Measurements from ENCODE around the gene NOL4L. TPM values are rescaled to one million over a fixed set of nuclear protein-coding genes. Genes with fewer than 3 reads are reported as not detected.
A peak's percentile ranks its signal among the peaks of the same experiment; 100 is the strongest.

The NOL4L gene
- polyA plus RNA-seq, 4 donors = 16.0 to 97.3 (median 24.0) TPM

- DNase-seq (peak; percentile 13 to 27), FAIRE-seq (no peak)
- Histone ChIP-seq H3K36me3 (ENCODE audit: control insufficient read depth in 3 of 3, insufficient read depth in 2 of 3, low read depth in 1 of 3, low read length in 3 of 3) (no peaks in the 10 kb centered on the region), H3K4me1 (ENCODE audit: control insufficient read depth in 3 of 3, insufficient read depth in 2 of 3, low read depth in 1 of 3, low read length in 2 of 3) (peaks cover 0 to 26% (median 2%) of the 10 kb centered on the region in 3 donors), H3K27me3 (ENCODE audit: control insufficient read depth in 3 of 3, insufficient read depth in 3 of 3, low read length in 3 of 3) (no peaks in the 10 kb centered on the region), H3K27ac (ENCODE audit: low read depth in 1 of 3, low read length in 2 of 3) (peak overlapping the region in 1 of 3 donors; percentile 42), H3K4me3 (ENCODE audit: low read depth in 1 of 3, low read length in 3 of 3) (no peak overlapping the region), H3K9me3 (ENCODE audit: control insufficient read depth in 2 of 2, insufficient read depth in 1 of 2, low read depth in 1 of 2, low read length in 1 of 2) (no peaks in the 10 kb centered on the region)
- 6 to 19% (median 7%) methylated on average over 24 to 26 of the region's 26 CpGs for WGBS, 3 donors
Observed at GRCh38 chr20:32626859-32627636, 41.9 kb upstream of the NOL4L start.

DNA sequence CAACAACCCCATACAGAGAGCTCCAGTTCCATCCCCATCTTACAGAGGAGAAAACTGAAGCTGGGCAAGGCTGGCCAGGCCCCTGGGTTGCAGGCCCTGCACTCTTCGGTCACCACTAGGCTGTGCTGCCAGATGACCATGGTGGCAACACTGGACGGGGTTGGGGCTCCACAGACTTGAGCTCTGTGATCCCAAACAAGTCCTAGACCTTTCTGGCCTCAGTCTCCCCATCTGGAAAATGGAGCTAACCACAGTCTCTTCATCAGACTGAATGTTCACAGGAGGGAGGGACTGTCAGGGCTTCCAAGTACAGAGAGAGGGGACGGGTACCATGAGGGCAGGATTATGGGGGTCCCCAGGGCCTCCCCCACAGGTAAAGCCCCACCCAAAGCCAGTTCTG is 41.3 kb upstream of the NOL4L start:
- DNase-seq (no peak), FAIRE-seq (no peak)
- no peak overlapping the region for H3K27ac ChIP-seq (ENCODE audit: low read depth in 1 of 3, low read length in 2 of 3)
- peaks cover 0 to 26% (median 2%) of the 10 kb centered on the region in 3 donors for H3K4me1 ChIP-seq (ENCODE audit: control insufficient read depth in 3 of 3, insufficient read depth in 2 of 3, low read depth in 1 of 3, low read length in 2 of 3)
- no peak overlapping the region for H3K4me3 ChIP-seq (ENCODE audit: low read depth in 1 of 3, low read length in 3 of 3)
- no peaks in the 10 kb centered on the region for H3K9me3 ChIP-seq (ENCODE audit: control insufficient read depth in 2 of 2, insufficient read depth in 1 of 2, low read depth in 1 of 2, low read length in 1 of 2)
- no peaks in the 10 kb centered on the region for H3K27me3 ChIP-seq (ENCODE audit: control insufficient read depth in 3 of 3, insufficient read depth in 3 of 3, low read length in 3 of 3)
- WGBS, 3 donors = 83 to 92% (median 83%) methylated on average over 3 of the region's 3 CpGs
- H3K36me3 ChIP-seq (ENCODE audit: control insufficient read depth in 3 of 3, insufficient read depth in 2 of 3, low read depth in 1 of 3, low read length in 3 of 3) = no peaks in the 10 kb centered on the region

DNA sequence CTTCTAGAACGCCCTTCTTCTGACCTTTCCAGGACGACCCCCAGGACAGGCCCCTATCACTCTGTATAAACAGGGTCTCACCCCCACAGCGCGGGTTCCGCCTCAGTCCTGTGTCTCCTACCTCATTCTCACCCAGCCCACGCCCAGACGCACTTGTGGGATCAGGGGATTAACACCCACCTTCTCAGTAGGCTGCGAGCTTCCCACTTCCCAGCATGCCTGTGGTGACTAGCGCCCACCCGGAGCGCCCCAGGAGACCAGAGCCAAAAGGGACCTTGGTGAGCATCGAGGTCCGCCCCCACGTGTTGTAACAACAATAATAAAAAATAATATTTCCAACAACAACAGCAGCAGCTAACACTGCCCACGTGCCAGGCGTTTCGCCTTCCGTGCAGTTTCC is 40.9 kb upstream of the NOL4L start:
- 83 to 91% (median 83%) methylated on average over 18 of the region's 18 CpGs for WGBS, 3 donors
- FAIRE-seq = no peak
- H3K4me1 ChIP-seq (ENCODE audit: control insufficient read depth in 3 of 3, insufficient read depth in 2 of 3, low read depth in 1 of 3, low read length in 2 of 3) = peaks cover 0 to 26% (median 2%) of the 10 kb centered on the region in 3 donors
- H3K27me3 ChIP-seq (ENCODE audit: control insufficient read depth in 3 of 3, insufficient read depth in 3 of 3, low read length in 3 of 3) = no peaks in the 10 kb centered on the region
- no peak overlapping the region for H3K4me3 ChIP-seq (ENCODE audit: low read depth in 1 of 3, low read length in 3 of 3)
- no peaks in the 10 kb centered on the region for H3K9me3 ChIP-seq (ENCODE audit: control insufficient read depth in 2 of 2, insufficient read depth in 1 of 2, low read depth in 1 of 2, low read length in 1 of 2)
- no peak for DNase-seq
- H3K36me3 ChIP-seq (ENCODE audit: control insufficient read depth in 3 of 3, insufficient read depth in 2 of 3, low read depth in 1 of 3, low read length in 3 of 3) = no peaks in the 10 kb centered on the region
- H3K27ac ChIP-seq (ENCODE audit: low read depth in 1 of 3, low read length in 2 of 3) = no peak overlapping the region

- no peaks in the 10 kb centered on the region for H3K36me3 ChIP-seq (ENCODE audit: control insufficient read depth in 3 of 3, insufficient read depth in 2 of 3, low read depth in 1 of 3, low read length in 3 of 3)
- H3K9me3 ChIP-seq (ENCODE audit: control insufficient read depth in 2 of 2, insufficient read depth in 1 of 2, low read depth in 1 of 2, low read length in 1 of 2) = no peaks in the 10 kb centered on the region
- DNase-seq (no peak), FAIRE-seq (no peak)
- WGBS, 3 donors = 95 to 99% (median 96%) methylated on average over 5 of the region's 5 CpGs
- no peak overlapping the region for H3K4me3 ChIP-seq (ENCODE audit: low read depth in 1 of 3, low read length in 3 of 3)
- H3K27me3 ChIP-seq (ENCODE audit: control insufficient read depth in 3 of 3, insufficient read depth in 3 of 3, low read length in 3 of 3) = no peaks in the 10 kb centered on the region
- no peak overlapping the region for H3K27ac ChIP-seq (ENCODE audit: low read depth in 1 of 3, low read length in 2 of 3)
- H3K4me1 ChIP-seq (ENCODE audit: control insufficient read depth in 3 of 3, insufficient read depth in 2 of 3, low read depth in 1 of 3, low read length in 2 of 3) = peaks cover 0 to 26% (median 2%) of the 10 kb centered on the region in 3 donors
Observed at GRCh38 chr20:32624687-32625345, 39.7 kb upstream of the NOL4L start.

GRCh38 chr20:32623667-32624157 is 38.6 kb upstream of the NOL4L start:
- Histone ChIP-seq H3K27ac (ENCODE audit: low read depth in 1 of 3, low read length in 2 of 3) (no peak overlapping the region), H3K9me3 (ENCODE audit: control insufficient read depth in 2 of 2, insufficient read depth in 1 of 2, low read depth in 1 of 2, low read length in 1 of 2) (no peaks in the 10 kb centered on the region), H3K36me3 (ENCODE audit: control insufficient read depth in 3 of 3, insufficient read depth in 2 of 3, low read depth in 1 of 3, low read length in 3 of 3) (no peaks in the 10 kb centered on the region), H3K4me3 (ENCODE audit: low read depth in 1 of 3, low read length in 3 of 3) (no peak overlapping the region), H3K4me1 (ENCODE audit: control insufficient read depth in 3 of 3, insufficient read depth in 2 of 3, low read depth in 1 of 3, low read length in 2 of 3) (peaks cover 0 to 15% (median 0%) of the 10 kb centered on the region in 3 donors), H3K27me3 (ENCODE audit: control insufficient read depth in 3 of 3, insufficient read depth in 3 of 3, low read length in 3 of 3) (peaks cover 0 to 2% (median 0%) of the 10 kb centered on the region in 3 donors)
- DNase-seq (no peak), FAIRE-seq (no peak)
- WGBS, 3 donors = 49 to 68% (median 51%) methylated on average over 15 to 18 of the region's 18 CpGs

GRCh38 chr20:32622585-32623468 is 37.7 kb upstream of the NOL4L start:
- Histone ChIP-seq H3K4me1 (ENCODE audit: control insufficient read depth in 3 of 3, insufficient read depth in 2 of 3, low read depth in 1 of 3, low read length in 2 of 3) (peaks cover 0 to 6% (median 0%) of the 10 kb centered on the region in 3 donors), H3K27me3 (ENCODE audit: control insufficient read depth in 3 of 3, insufficient read depth in 3 of 3, low read length in 3 of 3) (peaks cover 0 to 3% (median 0%) of the 10 kb centered on the region in 3 donors), H3K36me3 (ENCODE audit: control insufficient read depth in 3 of 3, insufficient read depth in 2 of 3, low read depth in 1 of 3, low read length in 3 of 3) (no peaks in the 10 kb centered on the region), H3K9me3 (ENCODE audit: control insufficient read depth in 2 of 2, insufficient read depth in 1 of 2, low read depth in 1 of 2, low read length in 1 of 2) (no peaks in the 10 kb centered on the region), H3K4me3 (ENCODE audit: low read depth in 1 of 3, low read length in 3 of 3) (no peak overlapping the region), H3K27ac (ENCODE audit: low read depth in 1 of 3, low read length in 2 of 3) (no peak overlapping the region)
- 77 to 84% (median 84%) methylated on average over 20 to 21 of the region's 21 CpGs for WGBS, 3 donors
- DNase-seq (no peak), FAIRE-seq (no peak)

GRCh38 chr20:32621891-32622584 is 36.9 kb upstream of the NOL4L start:
- 75 to 84% (median 82%) methylated on average over 16 of the region's 16 CpGs for WGBS, 3 donors
- Histone ChIP-seq H3K27me3 (ENCODE audit: control insufficient read depth in 3 of 3, insufficient read depth in 3 of 3, low read length in 3 of 3) (peaks cover 0 to 3% (median 0%) of the 10 kb centered on the region in 3 donors), H3K4me3 (ENCODE audit: low read depth in 1 of 3, low read length in 3 of 3) (no peak overlapping the region), H3K27ac (ENCODE audit: low read depth in 1 of 3, low read length in 2 of 3) (no peak overlapping the region), H3K36me3 (ENCODE audit: control insufficient read depth in 3 of 3, insufficient read depth in 2 of 3, low read depth in 1 of 3, low read length in 3 of 3) (no peaks in the 10 kb centered on the region), H3K9me3 (ENCODE audit: control insufficient read depth in 2 of 2, insufficient read depth in 1 of 2, low read depth in 1 of 2, low read length in 1 of 2) (no peaks in the 10 kb centered on the region), H3K4me1 (ENCODE audit: control insufficient read depth in 3 of 3, insufficient read depth in 2 of 3, low read depth in 1 of 3, low read length in 2 of 3) (no peaks in the 10 kb centered on the region)
- FAIRE-seq (no peak), DNase-seq (no peak)
